Lung microvascular endothelial cell (primary cell): ENCODE measurements around the gene TRIM37. TPM values are rescaled to one million over a fixed set of nuclear protein-coding genes. Genes with fewer than 3 reads are reported as not detected.
"Not testable (repeated sequence)": the region's sequence is repeated elsewhere in the genome, so short reads cannot be mapped to it uniquely, and the experiment has no call there.

Experiments
- DNase-seq, 2 donors: peaks; one replicate each; pipeline versions ENCODE4 v3.0.0 to v3.0.0-alpha.2; 2010; ENCODE audit warnings: low read depth in 2 of 2
- total RNA-seq: library from RNA; depleted of rRNA; stranded (reverse); fragments of >200 nt; gene quantifications from 2 replicates; pipeline ENCODE4 v1.2.1, GENCODE V29; 2014

TRIM37 gene
- total RNA-seq, 1 donor from 2014 or later: 33.1 TPM

- no peak for DNase-seq
Observed at GRCh38 chr17:59110973-59111372, 4.3 kb upstream of the TRIM37 start.

- DNase-seq: no peak
Observed at GRCh38 chr17:59108400-59109102, 1.9 kb upstream of the TRIM37 start.

- DNase-seq: no peak
Observed at GRCh38 chr17:59107306-59107670, 608 bp upstream of the TRIM37 start.

GRCh38 chr17:59105852-59106462 lies 723 bp downstream of the TRIM37 start:
- peak; percentile 27 to 59 for DNase-seq

- no peak for DNase-seq
Observed at GRCh38 chr17:59101178-59101577, 5.5 kb downstream of the TRIM37 start.

GRCh38 chr17:59097876-59098275 lies 8.8 kb downstream of the TRIM37 start:
- DNase-seq: no peak

- no peak for DNase-seq
Observed at GRCh38 chr17:59094861-59095530, 11.7 kb downstream of the TRIM37 start.

- DNase-seq: peak; percentile 69 to 93
Observed at GRCh38 chr17:59093702-59094231, 12.9 kb downstream of the TRIM37 start.

- no peak for DNase-seq
Observed at GRCh38 chr17:59093145-59093701, 13.5 kb downstream of the TRIM37 start.

- DNase-seq: not testable (repeated sequence)
Observed at GRCh38 chr17:59090593-59090992, 16.1 kb downstream of the TRIM37 start.

- no peak for DNase-seq
Observed at GRCh38 chr17:59084154-59084553, 22.5 kb downstream of the TRIM37 start.

- DNase-seq: peak in 1 of 2 donors; percentile 93
Observed at GRCh38 chr17:59074494-59074893, 32.2 kb downstream of the TRIM37 start.

- DNase-seq: peak in 1 of 2 donors; percentile 52
Observed at GRCh38 chr17:59073972-59074371, 32.7 kb downstream of the TRIM37 start.

GRCh38 chr17:59069856-59070255 lies 36.8 kb downstream of the TRIM37 start:
- no peak for DNase-seq

- no peak for DNase-seq
Observed at GRCh38 chr17:59067756-59068155, 38.9 kb downstream of the TRIM37 start.

GRCh38 chr17:59067340-59067739 lies 39.3 kb downstream of the TRIM37 start:
- DNase-seq: no peak

GRCh38 chr17:59062509-59062908 lies 44.2 kb downstream of the TRIM37 start:
- no peak for DNase-seq

- DNase-seq: no peak
Observed at GRCh38 chr17:59056857-59057256, 49.8 kb downstream of the TRIM37 start.

- DNase-seq: peak in 1 of 2 donors; percentile 11
Observed at GRCh38 chr17:59049798-59050197, 56.9 kb downstream of the TRIM37 start.

GRCh38 chr17:59047616-59048015 lies 59.1 kb downstream of the TRIM37 start:
- DNase-seq: no peak

- peak in 1 of 2 donors; percentile 65 for DNase-seq
Observed at GRCh38 chr17:59046192-59046591, 60.5 kb downstream of the TRIM37 start.

- peak in 1 of 2 donors; percentile 21 for DNase-seq
Observed at GRCh38 chr17:59038734-59039133, 67.9 kb downstream of the TRIM37 start.
